ENCODE results near the gene LHFPL3. TPM values are rescaled to one million over a fixed set of nuclear protein-coding genes. Genes with fewer than 3 reads are reported as not detected.

Gene LHFPL3
- total and polyA plus RNA-seq, 7 donors, result 0.17 to 0.55 (median 0.36) TPM; not detected in 4

GRCh38 chr7:104530251-104530650 lies 201.8 kb downstream of the LHFPL3 start:
- TF ChIP-seq, protein P1, sequence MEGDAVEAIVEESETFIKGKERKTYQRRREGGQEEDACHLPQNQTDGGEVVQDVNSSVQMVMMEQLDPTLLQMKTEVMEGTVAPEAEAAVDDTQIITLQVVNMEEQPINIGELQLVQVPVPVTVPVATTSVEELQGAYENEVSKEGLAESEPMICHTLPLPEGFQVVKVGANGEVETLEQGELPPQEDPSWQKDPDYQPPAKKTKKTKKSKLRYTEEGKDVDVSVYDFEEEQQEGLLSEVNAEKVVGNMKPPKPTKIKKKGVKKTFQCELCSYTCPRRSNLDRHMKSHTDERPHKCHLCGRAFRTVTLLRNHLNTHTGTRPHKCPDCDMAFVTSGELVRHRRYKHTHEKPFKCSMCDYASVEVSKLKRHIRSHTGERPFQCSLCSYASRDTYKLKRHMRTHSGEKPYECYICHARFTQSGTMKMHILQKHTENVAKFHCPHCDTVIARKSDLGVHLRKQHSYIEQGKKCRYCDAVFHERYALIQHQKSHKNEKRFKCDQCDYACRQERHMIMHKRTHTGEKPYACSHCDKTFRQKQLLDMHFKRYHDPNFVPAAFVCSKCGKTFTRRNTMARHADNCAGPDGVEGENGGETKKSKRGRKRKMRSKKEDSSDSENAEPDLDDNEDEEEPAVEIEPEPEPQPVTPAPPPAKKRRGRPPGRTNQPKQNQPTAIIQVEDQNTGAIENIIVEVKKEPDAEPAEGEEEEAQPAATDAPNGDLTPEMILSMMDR (IDR thresholded peaks at IDR 0.05), result no peak
- TF ChIP-seq POLR2A (IDR thresholded peaks at IDR 0.05), result no peak
- no peak for TF ChIP-seq POLR2AphosphoS5 (IDR thresholded peaks at IDR 0.05)
- TF ChIP-seq EP300 (IDR thresholded peaks at IDR 0.05), result no peak
- WGBS, 2 donors, result 17 to 58% methylated on average over 5 of the region's 5 CpGs
- Histone ChIP-seq H3K27me3 (no peaks in the 10 kb centered on the region), H3K36me3 (no peaks in the 10 kb centered on the region), H3K9me3 (peaks cover 0 to 1% (median 0%) of the 10 kb centered on the region in 4 donors), H3K4me3 (no peak overlapping the region), H3K27ac (no peak overlapping the region), H3K4me1 (no peaks in the 10 kb centered on the region)
- intact Hi-C loops (cut with DNase I), result no loop called here
- DNase-seq, result no peak

DNA sequence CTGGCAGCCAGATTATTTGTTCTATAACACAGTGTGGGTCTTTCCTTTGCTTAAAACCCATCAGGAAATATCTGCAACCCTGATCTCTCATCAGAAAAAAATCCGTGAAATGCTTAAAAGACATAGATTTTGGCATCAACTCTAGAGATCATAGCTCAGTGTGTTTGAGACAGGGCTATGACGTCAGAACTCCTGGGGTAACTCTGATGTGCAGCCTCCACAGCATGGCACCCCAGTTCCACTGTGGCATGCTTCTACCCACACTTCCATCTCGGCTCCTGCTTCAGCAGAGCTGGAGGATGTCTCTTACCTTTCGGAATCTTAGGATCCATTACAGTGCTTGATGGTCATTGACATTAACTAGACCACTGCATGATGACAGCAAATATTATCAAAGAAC lies 205.7 kb downstream of the LHFPL3 start:
- intact Hi-C loops (cut with DNase I), result no loop called here
- H3K4me1 ChIP-seq, result no peaks in the 10 kb centered on the region
- H3K36me3 ChIP-seq, result no peaks in the 10 kb centered on the region
- WGBS, 2 donors, result 80 to 89% methylated on average over 4 of the region's 4 CpGs
- H3K4me3 ChIP-seq, result no peak overlapping the region
- no peak for DNase-seq
- H3K27me3 ChIP-seq, result no peaks in the 10 kb centered on the region
- H3K9me3 ChIP-seq, result no peaks in the 10 kb centered on the region
- TF ChIP-seq EP300 (IDR thresholded peaks at IDR 0.05), result no peak
- TF ChIP-seq, protein P1 (IDR thresholded peaks at IDR 0.05), result no peak
- no peak for TF ChIP-seq POLR2AphosphoS5 (IDR thresholded peaks at IDR 0.05)
- TF ChIP-seq POLR2A (IDR thresholded peaks at IDR 0.05), result no peak
- H3K27ac ChIP-seq, result no peak overlapping the region

DNA sequence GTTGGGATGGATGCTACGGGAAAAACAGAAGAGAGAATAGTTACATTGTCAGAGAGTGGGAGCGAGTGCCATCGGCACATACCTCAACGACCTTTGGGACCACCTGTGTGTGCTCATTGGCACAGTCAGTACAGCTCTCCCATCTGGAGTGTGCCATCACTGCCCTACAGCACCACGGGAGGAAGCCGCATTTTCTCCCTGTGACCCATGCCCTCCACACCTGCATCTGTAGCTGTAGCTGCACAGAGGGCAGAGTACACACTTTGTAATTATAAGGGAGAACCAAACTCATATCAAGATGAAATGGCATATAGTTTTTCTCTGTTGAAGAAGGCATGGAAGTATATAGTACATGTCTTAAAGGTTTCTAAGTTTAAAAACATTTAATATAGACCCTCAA lies 207.4 kb downstream of the LHFPL3 start:
- DNase-seq, result no peak
- H3K4me1 ChIP-seq, result no peaks in the 10 kb centered on the region
- no peak overlapping the region for H3K27ac ChIP-seq
- H3K4me3 ChIP-seq, result no peak overlapping the region
- TF ChIP-seq POLR2A (IDR thresholded peaks at IDR 0.05), result no peak
- TF ChIP-seq POLR2AphosphoS5 (IDR thresholded peaks at IDR 0.05), result no peak
- TF ChIP-seq, protein P1 (IDR thresholded peaks at IDR 0.05), result no peak
- no peak for TF ChIP-seq EP300 (IDR thresholded peaks at IDR 0.05)
- no peaks in the 10 kb centered on the region for H3K36me3 ChIP-seq
- intact Hi-C loops (cut with DNase I), result no loop called here
- 35 to 74% methylated on average over 6 of the region's 6 CpGs for WGBS, 2 donors
- H3K27me3 ChIP-seq, result no peaks in the 10 kb centered on the region
- H3K9me3 ChIP-seq, result no peaks in the 10 kb centered on the region

DNA sequence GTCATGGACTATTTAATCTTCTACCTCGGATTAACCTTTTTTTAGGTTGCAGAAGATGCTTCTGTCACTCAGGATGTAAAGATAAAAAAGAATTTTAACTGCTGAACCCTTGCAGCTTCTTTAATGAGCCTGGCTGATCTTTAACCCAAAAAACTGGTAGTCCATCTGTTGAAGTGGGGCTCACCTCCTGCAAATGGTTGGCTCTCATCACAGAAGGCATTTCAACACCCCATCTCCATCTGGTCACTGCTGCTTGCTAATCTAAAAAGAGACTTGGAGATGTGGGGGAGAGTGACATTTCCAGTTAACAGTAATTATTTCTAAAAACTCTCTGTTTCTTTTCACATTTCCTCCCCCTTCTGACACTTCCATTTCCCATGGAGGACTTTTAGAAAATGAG lies 208.6 kb downstream of the LHFPL3 start:
- 42 to 63% methylated on average over 1 of the region's 1 CpG for WGBS, 2 donors
- no peak overlapping the region for H3K27ac ChIP-seq
- H3K4me3 ChIP-seq, result no peak overlapping the region
- no peaks in the 10 kb centered on the region for H3K4me1 ChIP-seq
- H3K27me3 ChIP-seq, result no peaks in the 10 kb centered on the region
- no peaks in the 10 kb centered on the region for H3K9me3 ChIP-seq
- no peak for TF ChIP-seq POLR2AphosphoS5 (IDR thresholded peaks at IDR 0.05)
- no peak for TF ChIP-seq POLR2A (IDR thresholded peaks at IDR 0.05)
- no peak for DNase-seq
- no peaks in the 10 kb centered on the region for H3K36me3 ChIP-seq
- intact Hi-C loops (cut with DNase I), result no loop called here

- intact Hi-C loops (cut with DNase I), result no loop called here
- H3K27ac ChIP-seq, result no peak overlapping the region
- no peaks in the 10 kb centered on the region for H3K27me3 ChIP-seq
- 80 to 92% methylated on average over 4 of the region's 4 CpGs for WGBS, 2 donors
- no peaks in the 10 kb centered on the region for H3K9me3 ChIP-seq
- no peak overlapping the region for H3K4me3 ChIP-seq
- no peaks in the 10 kb centered on the region for H3K36me3 ChIP-seq
- TF ChIP-seq EP300 (IDR thresholded peaks at IDR 0.05) (no peak), POLR2AphosphoS5 (IDR thresholded peaks at IDR 0.05) (no peak), POLR2A (IDR thresholded peaks at IDR 0.05) (no peak)
- TF ChIP-seq, protein P1 (IDR thresholded peaks at IDR 0.05), result no peak
- no peak for DNase-seq
- H3K4me1 ChIP-seq, result no peaks in the 10 kb centered on the region
These were observed 209.7 kb downstream of the LHFPL3 start for GRCh38 chr7:104538152-104538551.
